Prostate gland (tissue), 2 donors: ENCODE data around the gene RNPEP. TPM values are rescaled to one million over a fixed set of nuclear protein-coding genes. Genes with fewer than 3 reads are reported as not detected.
"Not testable (repeated sequence)": the region's sequence is repeated elsewhere in the genome, so short reads cannot be mapped to it uniquely, and the experiment has no call there.

Experiments
- DNase-seq: peaks from one replicate; pipeline ENCODE4 v3.0.0-alpha.2; 2019; ENCODE audit warnings: low spot score
- H3K27ac ChIP-seq, 2 donors: fragments of 200-600 bp; sonication (generic); 2 replicates each; pipeline ENCODE4 v1.5.1; 2017 to 2019
- H3K27me3 ChIP-seq: fragments of 200-600 bp; sonication (generic); replicated peaks from 2 replicates; pipeline ENCODE4 v1.5.1; 2019; ENCODE audit not compliant: insufficient read depth
- H3K36me3 ChIP-seq, 2 donors: fragments of 200-600 bp; sonication (generic); 1 replicate in 1 of 2; 2 replicates in 1 of 2; pipeline versions ENCODE4 v1.5.1 to v1.8.1; 2017 to 2019
- H3K4me1 ChIP-seq: fragments of 200-600 bp; sonication (generic); replicated peaks from 2 replicates; pipeline ENCODE4 v1.5.1; 2019
- H3K4me3 ChIP-seq, 2 donors: fragments of 200-600 bp; sonication (generic); 2 replicates each; pipeline ENCODE4 v1.5.1; 2017 to 2019
- H3K9me3 ChIP-seq: fragments of 200-600 bp; sonication (generic); 2 replicates; pipeline ENCODE4 v1.5.1; 2017
- POLR2A ChIP-seq: fragments of 450-650 bp; IDR thresholded peaks from one replicate; pipeline ENCODE4 v1.6.1; 2016; ENCODE audit warnings: antibody characterized with exemption, mild to moderate bottlenecking
- POLR2AphosphoS5 ChIP-seq: sonication (generic); formaldehyde crosslinking; IDR thresholded peaks from one replicate; pipeline ENCODE4 v1.6.1; 2017; ENCODE audit warnings: antibody characterized with exemption
- WGBS: methylation state at CpG from one replicate; pipeline ENCODE4 v1.1.5; 2018; 5-methylcytosine and 5-hydroxymethylcytosine counted together
- intact Hi-C: fragments of 100-400 bp; cut with DNase I; formaldehyde crosslinking; loops from one replicate; pipeline ENCODE4 v1.14.2; 2022
- total RNA-seq, 2 donors: library from RNA; depleted of rRNA; stranded (reverse); fragments of >200 nt; gene quantifications; one replicate each; pipeline ENCODE4 v1.1.0, GENCODE V29; 2016
- TF ChIP-seq, protein P1 (sequence below), 4 experiments: fragments of 200-600 bp in 2 of 4; fragments of 450-650 bp in 2 of 4; sonication (generic) in 2 of 4; IDR thresholded peaks; 1 replicate in 3 of 4; 2 replicates in 1 of 4; pipeline ENCODE4 v1.5.1; 2016 to 2019; ENCODE audit warnings: antibody characterized with exemption in 4 of 4, mild to moderate bottlenecking in 2 of 4, moderate library complexity in 2 of 4

RNPEP gene
- total RNA-seq, 2 donors from 2014 or later, result 70.4 to 104 TPM

DNA sequence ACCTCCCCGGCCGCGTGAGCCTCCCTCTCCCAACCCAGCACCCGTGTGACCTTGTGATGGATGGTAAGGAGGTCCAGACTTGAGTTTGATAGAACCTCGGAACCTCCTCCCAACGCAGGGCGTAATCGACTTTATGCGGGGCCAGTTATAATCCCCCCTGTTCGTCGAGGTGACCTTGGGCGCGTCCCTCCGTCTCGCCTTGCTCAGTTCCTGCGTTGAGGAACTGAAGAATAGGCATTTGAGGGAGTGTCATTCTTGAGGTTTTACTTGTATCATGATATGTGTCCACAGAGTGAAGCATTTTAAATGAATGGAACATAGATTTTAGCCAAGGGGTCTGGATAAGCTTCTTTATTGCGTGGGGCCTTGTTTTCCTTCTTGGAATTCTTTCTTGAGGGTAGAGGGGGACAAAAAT lies 26.7 kb upstream of the RNPEP start:
- under 1% methylated on average over 17 of the region's 17 CpGs for WGBS
- no peaks in the 10 kb centered on the region for H3K9me3 ChIP-seq
- intact Hi-C loops, result no loop called here
- peak overlapping the region; percentile 80 to 81 for H3K27ac ChIP-seq
- H3K27me3 ChIP-seq, result no peaks in the 10 kb centered on the region
- H3K4me1 ChIP-seq, result peaks cover 5% of the 10 kb centered on the region
- peak overlapping the region; percentile 74 to 86 for H3K4me3 ChIP-seq
- H3K36me3 ChIP-seq, result peaks cover 0 to 6% of the 10 kb centered on the region in 2 donors
- TF ChIP-seq POLR2AphosphoS5 (no peak), POLR2A (no peak)
- TF ChIP-seq, protein P1, sequence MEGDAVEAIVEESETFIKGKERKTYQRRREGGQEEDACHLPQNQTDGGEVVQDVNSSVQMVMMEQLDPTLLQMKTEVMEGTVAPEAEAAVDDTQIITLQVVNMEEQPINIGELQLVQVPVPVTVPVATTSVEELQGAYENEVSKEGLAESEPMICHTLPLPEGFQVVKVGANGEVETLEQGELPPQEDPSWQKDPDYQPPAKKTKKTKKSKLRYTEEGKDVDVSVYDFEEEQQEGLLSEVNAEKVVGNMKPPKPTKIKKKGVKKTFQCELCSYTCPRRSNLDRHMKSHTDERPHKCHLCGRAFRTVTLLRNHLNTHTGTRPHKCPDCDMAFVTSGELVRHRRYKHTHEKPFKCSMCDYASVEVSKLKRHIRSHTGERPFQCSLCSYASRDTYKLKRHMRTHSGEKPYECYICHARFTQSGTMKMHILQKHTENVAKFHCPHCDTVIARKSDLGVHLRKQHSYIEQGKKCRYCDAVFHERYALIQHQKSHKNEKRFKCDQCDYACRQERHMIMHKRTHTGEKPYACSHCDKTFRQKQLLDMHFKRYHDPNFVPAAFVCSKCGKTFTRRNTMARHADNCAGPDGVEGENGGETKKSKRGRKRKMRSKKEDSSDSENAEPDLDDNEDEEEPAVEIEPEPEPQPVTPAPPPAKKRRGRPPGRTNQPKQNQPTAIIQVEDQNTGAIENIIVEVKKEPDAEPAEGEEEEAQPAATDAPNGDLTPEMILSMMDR (IDR thresholded peaks at IDR 0.05), result no peak
- no peak for DNase-seq

DNA sequence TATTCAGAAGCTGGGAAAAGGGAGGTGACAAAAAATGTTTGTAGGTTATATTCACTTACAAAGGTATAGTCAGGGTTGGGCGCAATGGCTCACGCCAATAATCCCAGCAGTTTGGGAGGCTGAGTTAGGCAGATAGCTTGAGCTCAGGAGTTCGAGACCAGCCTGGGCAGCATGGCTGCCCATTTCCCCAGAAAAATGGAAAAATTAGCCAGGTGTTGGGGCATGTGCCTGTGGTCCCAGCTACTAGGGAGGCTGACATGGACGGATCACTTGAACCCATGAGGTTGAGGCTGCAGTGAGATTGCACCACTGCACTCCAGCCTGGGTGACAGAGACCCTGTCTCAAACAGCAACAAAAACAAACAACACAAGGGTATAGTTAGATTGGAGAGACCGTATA lies 24.1 kb upstream of the RNPEP start:
- peaks cover 5% of the 10 kb centered on the region for H3K4me1 ChIP-seq
- peaks cover 0 to 18% of the 10 kb centered on the region in 2 donors for H3K36me3 ChIP-seq
- WGBS, result 89% methylated on average over 5 of the region's 5 CpGs
- no peak for DNase-seq
- H3K27me3 ChIP-seq, result no peaks in the 10 kb centered on the region
- H3K9me3 ChIP-seq, result no peaks in the 10 kb centered on the region
- no peak overlapping the region for H3K4me3 ChIP-seq
- TF ChIP-seq, protein P1 (IDR thresholded peaks at IDR 0.05), result no peak
- TF ChIP-seq POLR2A, result no peak
- TF ChIP-seq POLR2AphosphoS5, result no peak
- no peak overlapping the region for H3K27ac ChIP-seq
- intact Hi-C loops, result no loop called here

DNA sequence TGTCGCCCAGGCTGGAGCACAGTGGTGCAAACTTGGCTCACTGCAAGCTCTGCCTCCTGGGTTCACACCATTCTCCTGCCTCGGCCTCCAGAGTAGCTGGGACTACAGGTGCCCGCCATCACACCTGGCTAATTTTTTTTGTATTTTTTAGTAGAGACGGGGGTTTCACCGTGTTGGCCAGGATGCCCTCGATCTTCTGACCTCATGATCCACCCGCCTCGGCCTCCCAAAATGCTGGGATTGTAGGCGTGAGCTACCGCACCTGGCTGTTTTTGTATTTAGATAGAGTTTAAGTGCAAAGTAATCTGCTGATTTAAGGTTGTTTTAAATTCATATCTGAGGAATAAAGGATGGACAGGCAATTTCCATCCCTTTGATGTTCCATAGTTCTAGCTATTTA lies 20.1 kb upstream of the RNPEP start:
- WGBS, result 94% methylated on average over 10 of the region's 10 CpGs
- H3K4me1 ChIP-seq, H3K27me3 ChIP-seq, H3K4me3 ChIP-seq, H3K27ac ChIP-seq, DNase-seq, intact Hi-C loops, H3K9me3 ChIP-seq: not testable (repeated sequence)
- peaks cover 0 to 18% of the 10 kb centered on the region in 2 donors for H3K36me3 ChIP-seq

DNA sequence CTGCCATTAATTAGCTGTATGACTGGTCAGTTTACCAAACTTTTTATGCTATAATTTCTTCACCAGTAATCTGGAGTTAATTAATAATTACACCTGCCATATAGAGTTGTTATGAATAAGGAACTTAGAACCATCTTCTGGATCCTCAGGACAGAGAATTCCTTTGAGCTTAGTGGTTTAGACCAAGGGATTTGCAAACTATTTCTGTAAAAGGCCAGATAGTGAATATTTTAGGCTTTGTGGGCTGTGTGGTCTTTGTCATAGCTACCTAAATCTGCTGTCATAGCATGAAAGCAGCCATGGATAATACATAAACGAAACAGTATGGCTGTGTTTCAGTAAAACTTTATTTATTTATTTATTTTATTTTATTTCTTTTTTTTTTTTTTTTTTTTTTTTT lies 18.2 kb upstream of the RNPEP start:
- intact Hi-C loops, result no loop called here
- Histone ChIP-seq H3K36me3 (peaks cover 0 to 14% of the 10 kb centered on the region in 2 donors), H3K4me3 (no peak overlapping the region)

DNA sequence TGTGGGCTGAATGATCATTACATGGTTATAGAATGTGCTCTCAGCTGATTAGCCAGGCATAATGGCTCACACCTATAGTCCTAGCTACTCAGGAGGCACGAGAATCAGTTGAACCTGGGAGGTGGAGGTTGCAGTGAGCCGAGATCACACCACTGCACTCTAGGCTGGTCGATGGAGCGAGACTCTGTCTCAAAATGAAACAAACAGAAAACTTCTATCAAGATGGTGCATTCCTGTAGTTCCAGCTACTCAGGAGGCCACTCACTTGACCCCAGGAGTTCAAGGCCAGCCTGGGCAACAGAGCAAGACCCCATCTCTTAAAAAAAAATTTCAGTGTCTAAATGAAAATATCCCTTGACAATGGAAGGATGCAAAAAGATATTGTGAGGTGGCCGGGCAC lies 16.3 kb upstream of the RNPEP start:
- peaks cover 0 to 8% of the 10 kb centered on the region in 2 donors for H3K36me3 ChIP-seq
- 89% methylated on average over 5 of the region's 5 CpGs for WGBS
- no peak for DNase-seq
- intact Hi-C loops, result no loop called here
- no peak overlapping the region for H3K27ac ChIP-seq
- H3K4me1 ChIP-seq, result no peaks in the 10 kb centered on the region
- no peaks in the 10 kb centered on the region for H3K27me3 ChIP-seq
- no peak overlapping the region for H3K4me3 ChIP-seq
- no peaks in the 10 kb centered on the region for H3K9me3 ChIP-seq
- TF ChIP-seq POLR2AphosphoS5, result no peak
- TF ChIP-seq, protein P1 (IDR thresholded peaks at IDR 0.05), result no peak
- TF ChIP-seq POLR2A, result no peak

More for the DNA sequence above, 18.2 kb upstream of the RNPEP start:
- no peak overlapping the region for H3K27ac ChIP-seq
- 82% methylated on average over 1 of the region's 1 CpG for WGBS
- DNase-seq, result no peak
- H3K9me3 ChIP-seq, result no peaks in the 10 kb centered on the region
- no peak for TF ChIP-seq POLR2A
- TF ChIP-seq, protein P1 (IDR thresholded peaks at IDR 0.05), result no peak
- TF ChIP-seq POLR2AphosphoS5, result no peak
- no peaks in the 10 kb centered on the region for H3K4me1 ChIP-seq
- H3K27me3 ChIP-seq, result no peaks in the 10 kb centered on the region
